Retinal pigment epithelial cell (primary cell): ENCODE measurements around the gene HPSE2.

ENCODE experiments used
- DNase-seq: peaks from one replicate; pipeline ENCODE4 v3.0.0-alpha.2; 2010; ENCODE audit warnings: low read depth
- H3K4me3 ChIP-seq: 2 replicates; pipeline ENCODE4 v1.5.1; 2011; ENCODE audit warnings: mild to moderate bottlenecking, low read length, control low read depth, moderate library complexity
- TF ChIP-seq, protein P1 (sequence below): conservative IDR thresholded peaks from 2 replicates; pipeline ENCODE4 v1.5.1; 2011; ENCODE audit warnings: low read depth, low read length, control low read depth, inconsistent platforms

The HPSE2 gene

DNA sequence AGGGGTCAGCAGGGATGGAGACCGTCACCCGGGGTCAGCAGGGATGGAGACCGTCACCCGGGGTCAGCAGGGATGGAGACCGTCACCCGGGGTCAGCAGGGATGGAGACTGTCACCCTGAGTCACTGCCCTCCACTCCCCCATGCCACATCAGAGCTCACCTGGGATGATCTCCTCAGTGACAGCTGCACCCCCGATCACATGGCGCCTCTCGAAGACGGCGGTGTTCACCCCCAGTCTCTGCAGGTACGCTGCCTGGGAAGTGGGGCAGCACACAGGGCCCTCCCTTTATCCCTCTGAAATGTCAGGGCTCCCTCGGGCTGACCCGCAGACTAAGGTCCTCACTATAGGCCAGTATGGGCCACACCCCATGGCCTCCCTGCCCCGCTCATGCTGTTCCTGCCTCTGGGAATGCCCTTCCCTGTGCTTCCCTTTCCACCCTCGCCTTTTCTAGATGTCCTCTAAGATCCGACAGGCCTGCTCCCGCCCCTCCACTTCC, 827.9 kb downstream of the HPSE2 start:
- no peak for DNase-seq
- no peak overlapping the region for H3K4me3 ChIP-seq
- TF ChIP-seq, protein P1, sequence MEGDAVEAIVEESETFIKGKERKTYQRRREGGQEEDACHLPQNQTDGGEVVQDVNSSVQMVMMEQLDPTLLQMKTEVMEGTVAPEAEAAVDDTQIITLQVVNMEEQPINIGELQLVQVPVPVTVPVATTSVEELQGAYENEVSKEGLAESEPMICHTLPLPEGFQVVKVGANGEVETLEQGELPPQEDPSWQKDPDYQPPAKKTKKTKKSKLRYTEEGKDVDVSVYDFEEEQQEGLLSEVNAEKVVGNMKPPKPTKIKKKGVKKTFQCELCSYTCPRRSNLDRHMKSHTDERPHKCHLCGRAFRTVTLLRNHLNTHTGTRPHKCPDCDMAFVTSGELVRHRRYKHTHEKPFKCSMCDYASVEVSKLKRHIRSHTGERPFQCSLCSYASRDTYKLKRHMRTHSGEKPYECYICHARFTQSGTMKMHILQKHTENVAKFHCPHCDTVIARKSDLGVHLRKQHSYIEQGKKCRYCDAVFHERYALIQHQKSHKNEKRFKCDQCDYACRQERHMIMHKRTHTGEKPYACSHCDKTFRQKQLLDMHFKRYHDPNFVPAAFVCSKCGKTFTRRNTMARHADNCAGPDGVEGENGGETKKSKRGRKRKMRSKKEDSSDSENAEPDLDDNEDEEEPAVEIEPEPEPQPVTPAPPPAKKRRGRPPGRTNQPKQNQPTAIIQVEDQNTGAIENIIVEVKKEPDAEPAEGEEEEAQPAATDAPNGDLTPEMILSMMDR = no peak
